ENCODE measurements around the gene BSPRY.
"Not testable (repeated sequence)": the region's sequence is repeated elsewhere in the genome, so short reads cannot be mapped to it uniquely, and the experiment has no call there.

Gene BSPRY

DNA sequence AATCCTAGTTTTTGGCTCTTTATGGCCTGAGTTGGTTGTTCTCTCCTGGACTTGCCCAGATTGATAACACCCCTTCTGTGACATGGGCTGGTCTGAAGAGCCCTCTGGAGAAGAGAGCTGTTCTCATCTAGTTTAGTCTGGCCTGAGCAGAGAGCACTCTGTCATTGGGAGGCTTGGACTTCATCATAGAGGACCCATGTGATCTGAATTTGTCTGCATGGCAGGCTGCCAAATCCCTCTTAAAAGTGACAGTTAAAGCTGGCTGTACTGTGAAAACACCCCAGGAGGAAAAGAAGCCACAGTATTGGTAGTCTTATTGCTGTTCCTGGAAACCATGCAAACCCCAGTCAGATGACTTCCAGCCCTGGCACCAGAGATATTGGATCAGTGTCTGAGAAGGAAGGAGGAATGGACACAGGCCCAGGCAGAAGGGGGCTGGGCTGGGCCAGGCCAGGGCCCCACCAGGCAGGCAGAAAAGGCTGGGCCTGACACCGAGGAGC, 5.6 kb upstream of the BSPRY start:
- DNase-seq: no peak

DNA sequence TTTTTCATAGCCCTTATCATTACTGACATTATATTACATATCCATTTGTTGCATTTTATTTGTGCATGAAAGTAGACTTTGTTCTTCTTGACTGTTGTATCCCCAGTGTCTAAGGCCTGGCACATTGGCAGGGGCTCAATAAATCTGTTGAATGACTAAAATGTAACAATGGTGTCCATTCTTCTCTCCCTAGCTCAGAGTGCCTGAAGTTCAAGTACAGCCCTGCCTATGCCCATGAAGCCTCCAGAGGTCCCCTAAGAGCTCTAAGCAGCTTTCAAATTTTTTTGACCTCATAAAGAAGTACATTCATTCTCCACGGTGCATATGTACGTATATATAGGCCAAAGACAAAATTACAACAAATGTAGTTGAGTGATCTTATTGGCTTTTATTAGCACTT, 4.2 kb upstream of the BSPRY start:
- DNase-seq: no peak

DNA sequence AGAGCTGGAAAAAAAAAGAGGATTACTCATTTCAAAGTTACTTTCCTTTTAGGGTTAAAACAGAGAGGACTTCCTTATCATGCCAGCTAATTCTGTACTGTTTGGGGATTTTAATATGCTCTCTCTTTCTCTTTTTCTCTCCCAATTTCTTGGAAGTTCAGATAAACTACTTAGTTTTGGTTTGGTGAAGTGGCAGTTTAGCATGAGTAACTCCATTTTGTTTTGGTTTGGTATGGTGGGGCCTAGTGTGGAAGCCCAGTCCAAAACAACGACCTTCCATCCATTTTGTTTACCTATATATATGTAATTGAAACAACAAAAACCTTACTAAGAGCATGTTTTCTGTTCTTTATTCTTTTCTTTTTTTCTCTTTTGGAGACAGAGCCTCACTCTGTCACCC, 3.7 kb upstream of the BSPRY start:
- DNase-seq: no peak

DNA sequence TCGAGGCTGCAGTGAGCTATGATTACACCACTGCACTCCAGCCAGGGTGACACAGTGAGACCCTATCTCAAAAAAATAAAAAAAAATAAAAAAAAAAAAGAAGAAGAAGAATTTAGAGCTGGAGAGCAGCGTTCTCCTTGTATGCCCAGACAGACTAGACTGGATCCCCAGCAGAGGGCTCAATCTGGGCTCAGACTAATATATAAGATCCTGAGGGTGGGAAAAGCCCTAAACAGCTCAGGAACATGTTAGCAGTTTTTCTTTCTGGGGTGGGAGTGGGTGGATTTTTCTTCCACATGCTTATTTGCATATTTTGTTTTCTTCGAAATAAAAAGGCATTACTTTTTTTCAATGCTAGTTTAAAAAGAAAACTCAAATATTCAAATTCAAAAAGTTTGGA, 904 bp upstream of the BSPRY start:
- no peak for DNase-seq

DNA sequence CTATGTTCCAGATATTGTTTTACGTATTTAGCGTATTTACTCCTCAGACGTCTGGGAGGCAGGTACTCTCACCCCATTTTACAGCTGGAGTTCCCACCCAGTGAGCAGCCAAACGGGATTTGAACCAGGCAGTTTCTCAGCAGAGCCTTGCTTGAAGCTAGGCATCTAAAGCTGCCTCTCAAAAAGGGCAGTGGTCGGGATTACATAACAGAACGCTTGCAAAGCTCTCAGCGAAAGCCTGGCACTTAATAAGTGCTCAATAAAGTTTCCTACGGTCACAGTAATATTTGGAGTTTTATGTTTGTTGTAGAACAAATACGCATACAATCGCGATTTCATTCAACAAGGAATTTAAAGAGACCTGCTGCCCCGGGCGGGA, 286 bp upstream of the BSPRY start:
- no peak for DNase-seq

DNA sequence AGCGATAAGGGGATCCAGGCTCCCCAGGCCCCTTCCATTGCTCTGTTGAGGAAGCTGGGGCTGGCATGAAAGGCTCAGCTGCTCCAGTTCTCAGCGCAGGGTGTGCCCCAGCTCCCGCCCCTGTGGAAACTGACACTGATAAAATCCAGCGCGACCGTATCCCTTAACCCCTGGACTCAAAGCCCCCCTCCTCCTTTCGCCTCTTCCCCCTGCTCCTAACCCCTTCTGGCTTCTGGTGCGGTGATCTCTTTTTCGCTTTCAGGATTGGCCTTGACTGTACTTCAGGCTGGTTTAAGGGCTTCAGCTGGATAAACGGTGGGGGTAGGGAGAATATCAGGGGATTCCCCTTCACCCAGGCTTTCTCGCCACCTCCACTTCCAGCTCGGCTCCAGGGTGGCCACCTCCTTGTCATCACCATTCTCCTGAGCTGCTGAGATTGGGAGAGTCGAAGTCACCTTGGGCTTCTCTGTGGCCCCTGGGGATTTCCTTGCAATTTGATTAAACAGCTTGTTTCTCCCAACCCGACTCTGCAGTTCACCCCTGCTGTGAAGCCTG, 843 bp downstream of the BSPRY start:
- DNase-seq: no peak

DNA sequence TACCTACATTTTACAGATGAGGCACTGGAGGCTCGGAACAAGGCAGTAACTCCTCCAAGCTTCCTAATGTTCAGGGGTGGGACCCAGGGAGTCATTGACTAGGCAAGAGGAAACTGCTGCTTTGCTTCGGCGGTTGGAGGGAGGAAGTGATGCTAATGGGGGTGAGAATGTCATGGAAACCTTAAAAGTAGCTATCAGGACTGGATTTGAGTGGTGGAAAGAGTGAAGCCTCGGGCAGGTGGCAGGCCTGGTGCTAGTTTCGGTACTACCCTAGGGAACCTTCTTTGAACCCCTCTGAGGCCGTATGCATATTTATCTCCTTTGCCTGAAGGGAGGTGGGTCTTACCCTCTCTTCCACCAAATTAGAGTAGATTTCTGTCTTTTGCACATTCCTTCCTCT, 1.6 kb downstream of the BSPRY start:
- DNase-seq: no peak

DNA sequence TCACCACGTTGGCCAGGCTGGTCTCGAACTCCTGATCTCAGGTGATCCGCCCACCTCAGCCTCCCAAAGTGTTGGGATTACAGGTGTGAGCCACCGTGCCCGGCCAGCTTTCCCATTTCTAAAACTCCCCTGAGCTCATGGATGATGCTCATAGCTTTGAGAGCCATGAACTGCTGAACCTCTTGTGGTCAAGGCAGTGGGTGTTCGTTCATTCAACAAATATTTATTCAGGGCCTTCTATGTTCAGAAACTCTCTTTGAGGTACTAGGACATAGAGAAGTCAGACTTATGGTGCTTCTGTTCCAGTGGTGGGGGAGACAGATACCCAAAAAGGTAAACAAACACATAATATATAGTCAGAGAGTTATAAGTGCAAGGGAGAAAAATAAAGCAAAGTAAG, 2.7 kb downstream of the BSPRY start:
- DNase-seq: no peak

DNA sequence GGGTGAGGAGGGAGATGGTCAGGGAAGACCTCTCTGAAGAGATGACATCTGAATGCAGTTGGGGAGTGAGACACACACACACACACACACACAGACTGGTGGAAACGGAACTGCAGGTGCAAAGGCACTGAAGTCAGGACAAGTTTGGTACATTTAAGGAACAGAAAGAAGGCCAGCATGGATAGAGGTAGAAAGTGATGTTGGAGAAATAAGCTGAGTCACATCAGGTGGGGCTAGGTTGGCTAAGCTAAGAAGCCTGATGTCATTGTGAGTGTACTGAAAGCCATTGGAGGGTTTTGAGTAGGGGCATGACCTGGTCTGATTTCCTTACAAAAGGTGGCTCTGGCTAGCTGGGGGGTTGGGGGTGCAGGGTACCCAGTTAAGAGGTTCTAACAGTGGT, 3.1 kb downstream of the BSPRY start:
- DNase-seq: no peak

DNA sequence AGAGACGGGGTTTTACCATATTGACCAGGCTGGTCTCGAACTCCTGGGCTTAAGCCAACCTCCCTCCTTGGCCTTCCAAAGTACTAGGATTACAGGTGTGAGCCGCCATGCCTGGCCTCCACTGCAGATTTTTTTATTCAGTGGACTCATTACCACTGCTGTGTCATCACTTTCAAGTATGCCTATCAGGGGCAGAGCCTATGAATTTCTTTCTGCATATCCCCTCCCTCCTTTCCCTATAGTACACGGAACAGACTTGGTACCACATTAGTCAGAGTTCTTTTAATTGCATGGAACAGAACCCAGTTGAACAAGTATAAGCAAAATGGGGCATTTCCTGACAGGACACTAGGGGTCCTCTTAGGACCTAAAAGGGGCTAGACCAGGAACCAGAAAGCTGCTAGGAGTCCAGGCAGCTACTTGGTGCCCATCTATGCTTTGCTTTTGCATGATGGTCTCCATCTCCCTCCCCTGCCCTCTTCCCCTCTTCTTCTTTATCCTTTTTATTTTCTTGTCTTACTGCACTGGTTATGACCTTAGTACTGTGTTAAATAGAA, 5.8 kb downstream of the BSPRY start:
- no peak for DNase-seq

DNA sequence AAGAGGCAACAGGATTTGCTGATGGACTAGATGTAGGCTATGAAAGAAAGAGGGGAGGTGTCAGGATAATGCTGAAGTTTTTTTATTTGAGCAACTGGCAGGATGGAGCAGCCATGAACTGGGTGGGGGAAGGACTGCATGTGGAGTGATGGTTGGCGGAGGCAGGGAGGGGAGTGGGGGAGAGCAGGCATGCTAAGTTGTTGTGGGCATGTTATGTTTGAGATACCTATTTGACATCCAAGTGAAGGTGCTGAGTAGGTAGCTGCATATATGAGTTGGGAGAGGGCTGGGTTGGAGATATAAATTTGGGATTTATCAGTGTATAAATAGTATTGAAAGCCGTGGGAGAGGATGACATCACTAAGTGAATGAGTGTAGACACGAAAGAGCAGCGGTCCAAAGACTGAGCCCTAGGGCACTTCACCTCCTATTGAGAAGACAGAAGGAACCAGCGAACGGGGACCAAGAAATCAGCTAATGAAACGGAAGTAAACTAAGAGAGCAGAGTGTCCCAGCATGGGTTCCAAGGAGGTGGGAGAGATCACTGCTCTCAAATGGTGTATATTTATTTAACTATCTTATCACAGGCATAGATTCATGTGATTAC, 7.4 kb downstream of the BSPRY start:
- DNase-seq: no peak

DNA sequence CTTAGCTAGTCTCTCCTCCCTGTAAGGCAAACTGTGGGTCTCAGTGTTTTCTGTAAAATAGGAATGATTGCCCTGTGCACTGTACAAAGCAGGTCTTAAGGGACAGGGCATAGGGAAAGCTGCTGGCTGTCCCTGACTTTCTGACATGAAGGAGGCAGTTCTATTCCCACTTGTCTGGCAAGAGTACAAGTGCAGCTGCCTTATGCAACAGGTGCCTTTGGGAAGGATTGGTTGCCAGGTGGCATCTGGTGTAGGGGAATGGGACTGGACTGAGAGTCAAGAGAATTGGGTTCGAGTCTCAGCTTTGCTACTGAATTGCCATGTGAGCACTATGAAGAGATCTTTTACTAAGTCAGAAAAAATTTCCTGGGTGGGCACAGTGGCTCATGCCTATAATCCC, 10.0 kb downstream of the BSPRY start:
- no peak for DNase-seq

DNA sequence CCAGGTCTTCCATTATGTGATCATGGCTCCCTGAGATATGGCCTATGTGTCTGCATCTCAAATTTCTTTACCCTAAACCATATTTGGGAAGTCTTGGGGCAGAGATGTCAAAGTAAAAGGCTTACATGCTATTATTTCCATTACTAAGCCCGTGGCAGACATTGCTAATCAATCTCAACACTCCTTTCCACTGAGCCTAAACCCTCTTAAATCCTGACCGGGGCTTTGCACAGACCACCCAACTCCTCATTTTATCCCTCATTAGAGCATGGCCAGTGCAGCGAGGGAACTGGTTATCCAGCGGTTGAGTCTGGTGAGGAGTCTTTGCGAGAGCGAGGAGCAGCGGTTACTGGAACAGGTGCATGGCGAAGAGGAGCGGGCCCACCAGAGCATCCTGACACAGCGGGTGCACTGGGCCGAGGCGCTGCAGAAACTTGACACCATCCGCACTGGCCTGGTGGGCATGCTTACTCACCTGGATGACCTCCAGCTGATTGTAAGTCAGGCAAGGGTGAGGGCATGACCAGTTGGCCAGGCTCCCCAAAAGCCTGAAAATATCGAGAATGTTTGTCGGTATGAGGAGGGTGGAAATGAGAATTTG, 11.0 kb downstream of the BSPRY start:
- DNase-seq: no peak

DNA sequence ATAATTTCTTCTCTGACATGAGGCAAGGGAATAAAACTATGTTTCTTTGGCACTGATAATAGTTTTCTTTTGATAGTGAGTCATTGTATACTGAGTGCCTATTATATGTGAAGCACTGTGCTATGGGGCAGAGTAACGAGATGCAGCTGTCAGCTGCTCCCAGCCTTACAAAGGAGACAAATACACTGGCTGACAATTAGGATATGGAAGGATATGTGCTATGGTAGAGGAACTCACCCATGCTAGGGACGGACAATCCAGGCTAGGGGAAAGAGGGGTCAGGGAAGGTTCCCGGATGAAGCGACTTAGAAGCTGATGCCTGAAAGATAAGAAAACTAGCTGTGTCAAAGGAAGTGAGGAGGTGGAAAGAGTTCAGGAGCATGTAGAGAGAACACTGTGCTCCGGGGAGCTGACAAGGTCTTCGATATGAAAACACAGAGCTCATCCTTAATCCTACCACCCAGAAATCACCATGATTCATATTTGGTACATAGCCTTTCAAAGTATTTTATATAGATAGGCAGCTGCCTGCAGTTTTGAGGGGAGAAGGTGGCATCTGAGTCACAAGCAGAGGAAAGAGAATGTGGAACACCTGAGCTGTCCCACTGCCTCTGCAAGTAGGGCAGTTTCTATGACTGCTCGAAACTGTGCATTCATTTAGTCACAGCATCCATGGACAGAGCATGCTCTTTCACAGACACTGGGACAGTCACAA, 12.1 kb downstream of the BSPRY start:
- no peak for DNase-seq

DNA sequence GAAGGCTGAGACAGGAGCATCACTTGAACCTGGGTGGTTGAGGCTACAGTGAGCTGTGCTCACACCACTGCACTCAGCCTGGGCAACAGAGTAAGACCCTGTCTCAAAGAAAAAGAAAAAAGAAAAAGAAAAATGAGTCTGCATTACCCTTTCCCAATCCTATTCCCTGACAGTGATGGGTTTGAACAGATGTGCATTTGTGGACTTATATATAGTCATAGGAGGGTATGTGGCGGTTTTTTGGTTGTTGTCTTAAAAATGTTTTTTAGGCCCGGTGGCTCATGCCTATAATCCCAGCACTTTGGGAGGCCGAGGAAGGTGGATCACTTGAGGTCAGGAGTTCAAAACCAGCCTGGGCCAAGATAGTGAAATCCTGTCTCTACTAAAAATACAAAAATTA, 14.0 kb downstream of the BSPRY start:
- no peak for DNase-seq

DNA sequence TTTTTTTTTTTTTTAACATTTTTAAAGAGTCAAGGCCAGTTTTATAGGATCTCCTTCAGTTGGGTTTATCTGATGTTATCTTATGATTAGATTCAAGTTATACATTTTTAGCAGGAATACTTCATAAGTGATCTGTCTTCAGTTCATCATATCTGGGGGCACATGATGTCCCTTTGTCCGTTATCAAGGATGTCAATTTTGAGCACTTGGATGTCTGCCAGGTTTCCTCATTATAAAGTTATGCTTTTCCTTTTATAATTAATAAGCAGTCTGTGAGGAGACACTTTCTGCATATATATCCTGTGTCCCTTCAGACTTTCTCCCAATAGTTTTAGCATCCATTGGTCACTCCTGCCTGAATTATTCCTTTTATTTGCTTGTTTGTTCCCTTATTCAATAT, 15.6 kb downstream of the BSPRY start:
- no peak for DNase-seq

DNA sequence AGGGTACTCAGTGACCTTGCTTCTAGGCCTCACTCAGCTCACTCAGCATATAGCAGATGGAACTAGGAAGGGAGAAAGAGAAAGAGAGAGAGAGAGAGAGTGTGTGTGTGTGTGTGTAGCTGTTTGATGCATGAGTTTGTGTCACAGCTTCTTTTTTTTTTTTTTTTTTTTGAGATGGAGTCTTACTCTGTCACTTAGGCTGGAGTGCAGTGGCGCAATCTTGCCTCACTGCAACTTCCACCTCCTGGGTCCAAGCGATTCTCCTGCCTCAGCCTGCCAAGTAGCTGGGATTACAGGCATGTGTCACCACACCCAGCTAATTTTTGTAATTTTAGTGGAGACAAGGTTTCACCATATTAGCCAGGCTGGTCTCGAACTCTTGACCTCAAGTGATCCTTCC, 16.3 kb downstream of the BSPRY start:
- DNase-seq: not testable (repeated sequence)

DNA sequence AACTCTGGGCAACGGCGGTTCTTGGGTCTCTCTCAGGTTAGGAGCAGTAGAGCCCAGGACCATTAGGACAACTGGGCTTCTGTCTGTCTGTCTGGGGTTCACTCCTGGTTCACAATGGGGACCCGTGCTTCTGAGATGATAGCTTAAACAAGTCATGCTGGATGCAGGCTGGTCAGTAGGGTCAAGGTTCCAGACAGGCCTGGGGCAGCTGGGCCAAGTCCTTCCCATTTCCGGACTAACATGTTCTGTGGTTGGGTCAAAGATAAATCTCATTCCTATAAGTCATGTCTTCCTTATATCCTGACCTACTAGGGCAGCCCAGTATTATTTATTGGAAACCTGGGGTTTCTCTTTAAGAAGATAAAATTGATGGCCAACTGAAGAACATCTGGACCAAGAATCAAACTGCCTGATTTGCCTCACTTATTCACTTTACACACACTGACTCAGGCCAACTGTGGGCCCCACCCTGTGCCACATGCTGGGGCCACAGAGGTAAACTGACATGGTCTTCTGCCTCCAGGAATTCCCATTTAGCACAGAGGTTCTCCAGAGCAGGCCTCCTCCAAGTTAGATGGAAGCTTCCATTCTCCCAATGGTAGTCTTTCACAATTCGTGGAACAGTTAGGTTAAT, 19.1 kb downstream of the BSPRY start:
- no peak for DNase-seq

DNA sequence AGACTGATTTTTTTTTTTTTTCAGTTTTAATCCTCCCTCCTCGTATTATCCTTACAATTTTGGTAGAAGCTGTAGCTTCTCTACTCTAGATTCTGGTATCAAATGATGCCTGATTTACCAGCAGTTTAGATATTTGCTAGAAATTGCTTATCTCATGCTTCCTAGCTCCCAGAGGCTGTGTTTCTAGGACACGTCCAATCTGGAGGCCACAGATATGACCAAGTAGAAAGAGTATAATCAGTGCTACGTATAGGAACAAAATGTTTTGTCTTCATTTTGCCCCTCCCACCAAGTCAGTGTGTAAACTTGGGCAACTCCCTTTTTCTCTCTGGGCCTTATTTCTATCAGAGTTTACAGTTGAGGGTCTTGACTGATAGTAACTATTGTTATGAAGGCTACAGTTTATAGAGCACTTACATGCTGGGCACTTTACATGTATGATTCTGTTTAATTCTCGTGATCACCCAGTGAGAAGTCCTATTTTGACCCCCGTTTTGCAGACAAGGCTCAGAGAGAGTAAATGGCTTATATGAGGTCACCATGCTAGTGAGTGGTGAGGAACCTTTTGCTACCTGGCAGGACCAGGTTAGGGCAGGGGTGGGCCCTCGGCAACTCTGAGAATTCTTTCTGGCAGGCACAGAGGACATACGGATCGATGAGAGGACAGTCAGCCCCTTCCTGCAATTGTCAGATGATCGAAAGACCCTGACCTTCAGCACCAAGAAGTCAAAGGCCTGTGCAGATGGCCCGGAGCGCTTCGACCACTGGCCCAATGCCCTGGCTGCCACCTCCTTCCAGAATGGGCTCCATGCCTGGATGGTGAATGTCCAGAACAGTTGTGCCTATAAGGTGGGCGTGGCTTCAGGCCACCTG, 19.9 kb downstream of the BSPRY start:
- DNase-seq: no peak

DNA sequence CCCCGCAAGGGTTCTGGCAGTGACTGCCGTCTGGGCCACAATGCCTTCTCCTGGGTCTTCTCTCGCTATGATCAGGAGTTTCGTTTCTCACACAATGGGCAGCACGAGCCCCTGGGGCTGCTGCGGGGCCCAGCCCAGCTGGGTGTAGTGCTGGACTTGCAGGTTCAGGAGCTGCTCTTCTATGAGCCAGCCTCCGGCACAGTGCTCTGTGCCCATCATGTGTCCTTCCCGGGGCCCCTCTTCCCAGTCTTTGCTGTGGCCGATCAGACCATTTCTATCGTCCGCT, 20.5 kb downstream of the BSPRY start:
- no peak for DNase-seq

DNA sequence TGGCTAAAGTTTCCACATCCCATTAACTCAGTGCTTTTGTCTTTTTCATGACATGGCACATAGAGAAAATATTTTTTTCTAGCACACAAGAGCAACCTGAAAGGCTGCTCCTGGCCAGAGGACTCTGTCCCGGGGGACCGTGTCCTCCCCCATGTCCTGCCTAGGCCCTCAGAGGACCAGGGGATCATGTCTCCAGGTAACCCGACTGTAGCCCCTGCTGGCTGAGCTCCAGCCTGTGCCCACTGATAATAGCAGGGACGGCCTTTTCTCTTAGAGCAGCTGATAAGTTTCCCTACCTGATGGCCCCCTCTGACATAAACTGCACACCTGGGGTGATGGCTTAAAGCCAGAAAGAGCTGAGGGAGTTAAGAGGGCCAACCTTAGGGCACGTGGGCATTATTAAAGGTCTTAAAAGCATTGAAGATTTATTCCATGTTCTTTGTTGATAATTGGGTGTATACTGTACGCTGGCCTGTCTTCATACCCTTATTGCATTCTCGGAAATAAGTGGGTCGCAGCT, 21.5 kb downstream of the BSPRY start:
- no peak for DNase-seq

DNA sequence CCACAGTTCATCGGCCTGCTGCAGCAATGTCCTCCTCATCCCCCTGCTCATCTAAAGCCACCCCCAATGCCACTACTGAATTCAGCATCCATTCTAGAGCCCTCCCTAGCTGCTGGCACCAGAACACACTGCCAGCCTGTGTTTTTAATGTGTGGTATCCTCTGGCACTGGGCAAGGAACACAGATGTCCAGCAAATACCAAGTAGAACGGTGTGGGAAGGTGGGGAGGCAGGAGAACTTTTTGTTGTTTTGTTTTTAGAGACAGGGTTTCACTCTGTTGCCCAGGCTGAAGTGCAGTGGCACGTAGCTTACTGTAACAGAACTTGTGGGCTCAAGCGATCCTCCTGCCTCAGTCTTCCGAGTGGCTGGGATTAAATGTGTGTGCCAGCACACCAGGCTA, 22.7 kb downstream of the BSPRY start:
- DNase-seq: no peak
